Ecto neural progenitor cell (in vitro differentiated cells): ENCODE results near the gene MYZAP.

Source experiments
- DNase-seq: peaks from one replicate; pipeline ENCODE4 v3.0.0-alpha.2; 2018; ENCODE audit warnings: low spot score

The MYZAP gene

GRCh38 chr15:57663262-57663661 is 71.6 kb downstream of the MYZAP start:
- no peak for DNase-seq

DNA sequence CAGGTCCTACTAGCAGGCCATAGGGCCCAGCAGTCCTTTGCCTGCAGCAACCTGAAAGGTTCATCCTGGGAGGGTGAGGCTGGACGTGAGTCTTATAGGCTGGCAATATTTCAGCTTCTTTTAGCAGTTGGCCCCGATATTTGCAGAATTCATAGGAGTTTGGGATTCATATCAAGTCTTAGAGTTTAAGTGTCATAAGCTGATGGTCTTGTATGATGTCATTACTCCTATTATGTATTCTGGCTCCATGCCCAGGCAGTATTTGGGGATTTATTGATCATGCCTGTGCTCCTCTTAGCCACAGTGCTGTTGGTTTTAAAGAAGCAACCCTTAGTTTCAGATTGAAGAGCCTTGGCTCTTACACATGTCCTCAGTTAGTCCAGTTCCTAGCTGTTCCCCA is 73.5 kb downstream of the MYZAP start:
- no peak for DNase-seq

DNA sequence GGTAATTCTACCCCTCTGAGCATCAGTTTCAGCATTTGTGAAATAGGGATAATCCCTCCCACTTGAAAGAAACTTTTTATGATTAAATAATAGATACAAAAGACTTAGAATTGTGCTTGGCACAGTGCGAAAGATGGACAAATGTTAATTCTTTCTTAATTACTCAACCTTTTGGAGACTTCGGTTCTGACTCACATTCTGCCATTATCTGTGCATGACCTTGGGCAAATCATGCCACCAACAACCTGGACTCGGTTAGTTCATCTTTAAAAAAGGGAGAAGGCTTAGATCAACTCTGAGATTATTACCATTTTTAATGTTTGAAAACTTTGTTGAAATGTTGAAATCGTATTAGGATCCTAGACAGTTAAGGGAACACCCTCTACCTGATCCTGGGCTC is 74.2 kb downstream of the MYZAP start:
- DNase-seq = no peak

GRCh38 chr15:57667171-57667849 is 75.6 kb downstream of the MYZAP start:
- no peak for DNase-seq

DNA sequence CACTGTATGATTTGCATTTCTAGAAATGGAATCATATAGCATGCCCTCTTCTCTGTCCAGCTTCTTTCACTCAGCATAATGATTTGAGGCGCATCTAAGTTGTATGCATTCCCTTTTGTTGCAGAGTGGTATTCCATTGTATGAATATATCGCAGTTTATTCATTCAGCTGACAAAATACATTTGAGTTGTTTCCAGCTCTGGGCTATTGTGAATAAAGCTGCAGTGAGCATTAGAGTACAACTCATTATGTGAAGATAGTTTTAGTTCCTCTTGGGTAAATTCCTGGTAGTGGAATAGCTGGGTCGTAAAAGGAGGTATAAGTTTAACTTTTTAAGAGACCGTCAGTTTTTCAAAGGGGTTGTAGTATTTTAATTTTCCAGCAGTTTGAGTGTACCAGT is 76.3 kb downstream of the MYZAP start:
- DNase-seq = no peak

DNA sequence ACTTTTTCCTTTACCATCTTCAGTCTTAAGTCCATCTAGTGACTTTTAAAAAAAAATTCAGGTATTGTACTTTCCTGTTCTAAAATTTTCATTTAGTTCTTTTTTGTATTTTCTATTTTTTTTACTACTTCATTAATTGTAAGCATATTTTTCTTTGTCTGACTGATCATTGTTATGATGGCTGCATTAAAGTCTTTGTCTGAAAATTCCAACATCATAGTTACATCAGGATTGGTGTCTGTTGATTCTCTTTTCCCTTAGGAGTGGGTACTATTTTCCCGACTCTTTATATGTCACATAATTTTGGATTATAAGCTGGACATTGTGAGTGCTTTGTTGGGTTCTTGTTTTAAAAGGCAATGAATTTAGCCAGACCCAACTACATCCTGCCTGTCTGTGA is 79.9 kb downstream of the MYZAP start:
- DNase-seq = no peak

DNA sequence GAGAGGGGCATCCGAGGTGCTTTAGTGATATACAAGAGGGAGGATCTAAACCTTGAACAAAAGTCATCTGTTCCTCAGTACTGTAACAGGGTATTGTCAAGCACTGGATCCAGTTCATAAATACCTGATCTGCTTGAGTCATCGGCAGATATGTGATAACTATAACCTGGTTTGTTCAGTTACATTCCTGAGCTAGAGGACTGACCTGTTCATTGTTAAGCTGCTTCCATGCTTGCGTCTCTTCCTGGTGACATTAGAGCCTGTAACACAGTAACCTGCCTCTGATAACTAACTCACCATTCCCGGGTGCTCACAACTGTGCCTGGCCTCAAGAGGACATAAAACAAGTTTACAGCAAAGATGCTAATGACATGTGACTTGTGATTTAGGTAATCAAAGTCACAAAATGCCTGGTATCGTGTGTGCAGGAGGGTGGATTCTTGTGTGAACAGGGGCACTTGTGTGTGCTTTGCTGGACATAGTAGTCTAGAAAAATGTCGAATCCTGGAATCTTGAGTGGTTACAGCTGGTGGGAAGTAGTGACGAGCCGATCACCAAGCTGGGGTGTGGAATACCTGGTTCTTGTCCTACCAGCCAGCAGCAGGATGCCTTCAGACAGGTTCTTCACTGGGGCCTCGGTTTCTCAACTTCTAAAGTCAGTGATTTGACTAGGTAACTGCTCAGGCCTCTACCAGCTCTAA is 83.9 kb downstream of the MYZAP start:
- DNase-seq = no peak

DNA sequence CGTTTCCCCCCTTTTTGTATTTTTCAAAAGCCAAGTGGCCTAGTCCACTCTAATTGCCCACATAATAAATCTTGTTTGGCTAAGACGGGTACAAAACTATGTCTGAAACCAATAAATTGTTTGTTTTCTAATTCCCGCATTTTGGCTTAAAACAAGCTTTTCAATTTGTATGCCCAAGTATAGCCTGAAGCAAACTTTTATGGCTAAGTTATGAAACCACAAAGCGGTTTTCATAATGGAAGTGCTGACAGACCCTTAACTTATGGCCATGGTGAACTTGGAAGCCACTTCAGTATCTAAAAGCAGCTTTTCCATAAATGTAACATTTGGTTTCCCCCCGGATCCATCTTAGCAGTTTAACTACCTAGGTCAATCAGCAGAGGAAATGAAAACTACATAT is 84.9 kb downstream of the MYZAP start:
- DNase-seq = no peak

DNA sequence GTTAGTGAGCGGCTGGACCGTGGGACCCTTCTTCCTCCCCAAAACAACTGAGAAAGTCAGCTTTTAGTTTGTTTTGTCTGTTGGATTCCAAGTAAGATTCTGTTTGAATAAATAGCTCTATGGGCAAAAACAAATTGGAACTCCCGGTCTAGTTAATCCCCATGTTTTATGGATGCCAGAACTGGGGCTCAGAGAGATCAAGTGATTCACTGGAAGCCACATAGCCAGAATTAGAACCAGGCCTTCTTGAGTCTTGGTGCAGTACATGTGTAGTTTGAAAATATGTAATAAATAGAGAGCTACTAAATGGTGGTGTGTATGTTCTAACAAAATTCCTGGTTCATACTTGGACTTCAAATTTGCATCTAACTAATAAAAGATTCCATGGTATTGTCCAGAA is 85.5 kb downstream of the MYZAP start:
- DNase-seq = no peak

GRCh38 chr15:57680021-57680420 is 88.3 kb downstream of the MYZAP start:
- no peak for DNase-seq

DNA sequence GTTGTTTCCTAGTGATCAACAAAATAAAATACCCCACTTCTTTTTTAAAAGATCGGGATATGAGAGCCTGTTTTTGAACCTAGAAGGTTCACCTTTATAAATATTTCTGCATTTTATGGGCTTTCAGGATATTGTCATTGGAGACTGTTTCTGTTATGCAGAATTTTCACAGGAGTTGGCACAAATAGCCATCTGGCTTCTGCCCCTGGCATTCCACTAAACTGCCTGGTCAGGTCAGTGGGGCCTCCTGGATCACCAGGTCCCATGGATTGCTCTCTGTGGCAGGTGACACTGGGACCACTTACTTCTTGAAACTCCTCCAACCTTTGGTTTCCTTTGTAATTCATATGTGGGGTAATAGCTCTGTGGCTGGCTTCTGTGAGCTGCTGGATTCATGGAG is 89.3 kb downstream of the MYZAP start:
- no peak for DNase-seq

DNA sequence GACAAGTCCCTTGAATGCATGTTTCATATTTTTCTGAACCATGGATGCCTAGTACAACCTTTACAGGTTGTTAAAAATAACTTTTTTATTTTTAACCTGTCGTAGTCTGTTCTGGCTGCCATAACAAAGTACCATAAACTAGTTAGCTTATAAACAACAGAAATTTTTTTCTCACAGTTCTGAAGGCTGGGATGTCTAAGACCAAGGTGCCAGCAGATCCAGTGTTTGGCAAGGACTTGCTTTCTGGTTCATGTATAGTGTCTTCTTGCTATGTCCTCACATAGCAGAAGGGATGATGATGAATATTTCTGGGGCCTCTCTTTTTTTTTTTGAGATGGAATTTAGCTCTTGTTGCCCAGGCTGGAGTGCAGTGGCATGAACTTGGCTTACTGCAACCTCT is 91.8 kb downstream of the MYZAP start:
- no peak for DNase-seq

- DNase-seq = no peak
These were observed 92.9 kb downstream of the MYZAP start for GRCh38 chr15:57684491-57685151.

- no peak for DNase-seq
These were observed 93.8 kb downstream of the MYZAP start for GRCh38 chr15:57685306-57686095.

DNA sequence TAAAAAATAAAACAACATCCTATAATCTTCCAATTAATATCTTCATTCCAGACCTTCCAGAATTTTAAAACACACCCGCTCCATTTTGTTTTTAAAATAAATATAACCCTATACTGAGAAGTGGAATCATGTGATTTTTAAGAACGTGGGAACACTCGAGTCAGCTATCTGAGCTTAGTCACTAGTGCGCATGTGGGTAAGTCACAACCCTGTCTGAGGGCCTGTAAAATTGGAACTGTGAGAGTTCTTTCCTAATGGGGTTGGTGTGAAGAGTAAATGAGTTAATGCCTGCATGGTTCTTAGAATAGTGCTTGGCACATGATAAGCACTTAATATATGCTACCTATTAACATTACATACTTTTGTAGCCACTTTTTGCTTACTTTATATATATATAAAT is 95.0 kb downstream of the MYZAP start:
- DNase-seq = no peak

DNA sequence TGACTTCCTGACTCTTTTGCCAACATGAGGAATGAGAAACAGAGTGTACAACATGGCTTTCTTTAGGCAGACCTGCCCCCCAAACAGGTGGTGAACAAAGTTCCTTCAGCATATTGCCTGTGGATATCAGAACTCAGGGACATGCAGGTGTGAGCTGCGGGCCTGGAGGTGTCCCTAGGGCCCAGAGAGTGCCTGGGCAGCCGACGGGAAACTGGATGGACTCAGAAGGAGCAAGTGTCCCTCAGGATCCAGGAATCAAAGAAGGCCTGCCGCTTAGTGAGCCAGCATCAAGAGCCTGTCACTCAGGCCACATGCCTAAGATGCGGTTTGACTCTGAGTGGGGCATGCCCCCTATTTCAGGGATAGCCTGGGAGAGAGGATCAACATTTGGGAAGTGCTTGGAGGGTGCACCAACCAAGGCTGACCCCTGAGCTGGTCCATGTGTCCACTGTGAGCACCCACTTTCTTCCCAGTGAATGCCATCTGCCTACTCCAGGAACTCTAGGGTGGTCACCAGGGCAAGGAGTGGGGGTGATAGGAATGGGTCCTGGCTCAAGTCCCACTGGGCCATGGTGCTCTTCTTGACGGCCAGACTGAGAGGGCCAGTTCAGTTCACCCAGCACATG is 98.8 kb downstream of the MYZAP start:
- no peak for DNase-seq

- no peak for DNase-seq
These were observed 99.4 kb downstream of the MYZAP start for GRCh38 chr15:57691082-57691481.

DNA sequence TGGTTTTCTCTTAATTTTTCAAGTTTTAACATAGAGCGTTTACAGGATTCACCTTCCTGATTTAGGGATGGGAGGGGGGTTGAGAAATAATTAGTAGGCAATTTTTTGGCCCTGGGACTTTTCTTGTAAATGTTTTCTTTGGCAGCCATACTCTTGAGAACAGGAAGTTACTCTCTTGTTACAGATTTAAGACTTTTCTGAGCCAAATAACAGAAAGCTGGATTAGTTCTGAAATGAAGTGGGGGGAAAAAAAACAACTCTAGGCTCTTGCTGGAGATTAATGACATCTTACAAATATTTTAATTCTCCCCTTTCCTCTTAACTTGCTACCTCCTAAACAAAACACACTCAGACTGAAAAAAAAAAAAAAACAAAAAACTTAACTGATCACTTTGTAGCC is 101.0 kb downstream of the MYZAP start:
- DNase-seq = no peak

DNA sequence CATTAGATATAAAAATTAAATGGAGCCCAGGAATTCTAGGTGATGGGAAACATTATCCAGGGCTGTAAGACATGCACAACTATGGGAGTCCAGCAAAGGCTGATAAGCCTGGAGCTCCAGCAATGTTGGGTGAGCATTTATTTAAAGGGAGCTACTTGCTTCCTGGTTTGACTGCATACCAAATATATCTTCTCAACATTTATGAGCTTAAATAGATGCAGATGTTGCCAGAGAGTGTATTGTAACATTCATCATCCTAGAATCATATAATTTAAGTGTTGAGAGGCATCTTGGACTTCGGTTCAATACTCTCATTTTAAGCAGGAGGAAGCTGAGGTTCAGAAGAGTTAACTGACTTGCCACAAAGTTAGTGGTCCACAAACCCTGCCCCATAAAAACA is 102.6 kb downstream of the MYZAP start:
- DNase-seq = no peak

DNA sequence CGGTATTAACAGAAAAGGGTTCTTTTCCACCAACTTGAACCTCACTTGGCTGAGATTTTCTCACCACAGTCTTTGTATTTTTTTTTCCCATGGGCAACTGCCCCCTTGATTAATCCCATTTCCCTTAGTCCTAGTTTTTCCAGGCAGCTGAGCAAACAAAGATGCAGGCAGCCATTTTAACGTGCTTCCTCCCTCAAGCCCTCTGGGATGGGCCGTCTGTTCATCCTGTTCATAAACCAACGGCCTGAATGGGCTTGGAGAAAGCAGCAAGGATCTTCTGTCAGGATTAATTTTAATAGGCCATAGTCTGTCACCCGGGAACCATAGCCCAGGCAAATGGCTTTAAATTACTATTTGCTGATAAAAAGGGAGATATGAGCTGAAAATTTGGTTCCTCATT is 104.4 kb downstream of the MYZAP start:
- DNase-seq = no peak

DNA sequence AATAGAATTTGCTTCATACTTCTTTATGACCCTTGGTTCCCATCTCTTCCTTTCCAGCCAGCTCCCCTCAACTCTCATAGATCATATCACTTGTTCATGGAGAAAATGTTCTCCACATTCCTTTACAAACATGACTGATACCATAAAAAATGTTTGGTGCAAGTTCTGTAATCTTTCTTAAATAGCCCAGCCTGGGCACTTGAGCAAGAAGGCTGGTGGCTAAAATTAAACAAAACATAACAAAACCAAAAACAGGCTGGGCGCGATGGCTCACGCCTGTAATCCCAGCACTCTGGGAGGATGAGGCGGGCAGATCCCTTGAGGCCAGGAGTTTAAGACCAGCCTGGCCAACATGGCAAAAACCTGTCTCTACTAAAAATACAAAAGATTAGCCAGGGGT is 105.9 kb downstream of the MYZAP start:
- DNase-seq = no peak

DNA sequence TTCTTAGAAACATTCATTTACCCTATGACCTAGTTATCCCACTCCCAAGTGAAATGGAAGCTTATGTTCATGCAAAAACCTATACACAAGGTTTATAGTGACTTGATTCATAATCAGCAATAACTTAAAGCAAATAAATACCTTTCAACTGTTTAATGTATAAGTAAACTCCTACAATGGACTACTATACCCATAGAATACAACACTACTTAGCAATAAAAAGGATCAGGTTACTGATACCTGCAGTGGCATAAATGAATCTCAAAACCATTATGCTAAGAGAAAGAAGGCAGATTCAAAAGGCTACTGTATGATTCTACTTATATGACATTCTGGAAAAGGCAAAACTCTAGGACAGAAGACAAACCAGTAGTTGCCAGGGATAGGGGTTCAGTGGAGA is 106.5 kb downstream of the MYZAP start:
- no peak for DNase-seq
